ENCODE measurements around the gene C2CD2.

DNA sequence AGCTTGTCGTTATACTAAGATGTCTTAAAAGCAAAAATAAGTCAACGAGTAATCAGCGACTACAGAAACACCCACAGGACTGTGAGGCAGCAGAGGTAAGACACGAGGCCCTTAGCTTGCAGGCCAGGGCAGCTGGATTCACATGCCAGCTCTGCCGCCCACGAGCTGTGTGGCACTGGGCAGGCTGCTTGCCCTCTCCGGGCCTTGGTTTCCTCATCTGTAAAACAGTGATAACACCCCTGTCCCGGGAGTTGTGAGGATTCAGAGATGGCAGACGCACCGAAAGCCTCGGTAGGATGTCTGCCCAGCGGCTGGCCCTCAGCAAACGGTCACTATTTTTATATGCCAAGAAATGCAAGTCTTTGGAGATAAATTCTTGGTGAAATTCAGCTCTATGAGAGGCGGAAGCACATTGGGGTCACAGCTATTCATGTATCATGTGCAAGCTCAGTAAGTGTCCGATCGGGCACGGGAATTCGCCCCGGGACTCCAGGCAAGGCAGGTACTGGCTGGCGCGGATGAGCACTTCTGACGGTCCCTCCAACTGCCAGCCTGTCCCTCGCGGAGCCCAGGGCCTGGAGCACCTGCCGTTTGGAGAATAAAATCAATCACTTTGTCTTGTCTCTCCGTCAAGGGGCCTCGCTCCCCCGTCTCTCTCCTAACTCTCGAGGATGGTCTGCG lies 1.1 kb downstream of the C2CD2 start:
- TF ChIP-seq SMC3 (IDR thresholded peaks at IDR 0.05; ENCODE audit: borderline replicate concordance, low read length) (no peak), NRF1 (conservative IDR thresholded peaks at IDR 0.05; ENCODE audit: low read depth, low read length) (no peak)
- TF ChIP-seq, protein P1, sequence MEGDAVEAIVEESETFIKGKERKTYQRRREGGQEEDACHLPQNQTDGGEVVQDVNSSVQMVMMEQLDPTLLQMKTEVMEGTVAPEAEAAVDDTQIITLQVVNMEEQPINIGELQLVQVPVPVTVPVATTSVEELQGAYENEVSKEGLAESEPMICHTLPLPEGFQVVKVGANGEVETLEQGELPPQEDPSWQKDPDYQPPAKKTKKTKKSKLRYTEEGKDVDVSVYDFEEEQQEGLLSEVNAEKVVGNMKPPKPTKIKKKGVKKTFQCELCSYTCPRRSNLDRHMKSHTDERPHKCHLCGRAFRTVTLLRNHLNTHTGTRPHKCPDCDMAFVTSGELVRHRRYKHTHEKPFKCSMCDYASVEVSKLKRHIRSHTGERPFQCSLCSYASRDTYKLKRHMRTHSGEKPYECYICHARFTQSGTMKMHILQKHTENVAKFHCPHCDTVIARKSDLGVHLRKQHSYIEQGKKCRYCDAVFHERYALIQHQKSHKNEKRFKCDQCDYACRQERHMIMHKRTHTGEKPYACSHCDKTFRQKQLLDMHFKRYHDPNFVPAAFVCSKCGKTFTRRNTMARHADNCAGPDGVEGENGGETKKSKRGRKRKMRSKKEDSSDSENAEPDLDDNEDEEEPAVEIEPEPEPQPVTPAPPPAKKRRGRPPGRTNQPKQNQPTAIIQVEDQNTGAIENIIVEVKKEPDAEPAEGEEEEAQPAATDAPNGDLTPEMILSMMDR (IDR thresholded peaks at IDR 0.05 in 2 of 3, conservative IDR thresholded peaks at IDR 0.05 in 1 of 3; ENCODE audit: control insufficient read depth in 2 of 3, extremely low read depth in 1 of 3, insufficient read depth in 1 of 3, low read depth in 3 of 3, low read length in 3 of 3) = no peak
- TF ChIP-seq, protein P2, sequence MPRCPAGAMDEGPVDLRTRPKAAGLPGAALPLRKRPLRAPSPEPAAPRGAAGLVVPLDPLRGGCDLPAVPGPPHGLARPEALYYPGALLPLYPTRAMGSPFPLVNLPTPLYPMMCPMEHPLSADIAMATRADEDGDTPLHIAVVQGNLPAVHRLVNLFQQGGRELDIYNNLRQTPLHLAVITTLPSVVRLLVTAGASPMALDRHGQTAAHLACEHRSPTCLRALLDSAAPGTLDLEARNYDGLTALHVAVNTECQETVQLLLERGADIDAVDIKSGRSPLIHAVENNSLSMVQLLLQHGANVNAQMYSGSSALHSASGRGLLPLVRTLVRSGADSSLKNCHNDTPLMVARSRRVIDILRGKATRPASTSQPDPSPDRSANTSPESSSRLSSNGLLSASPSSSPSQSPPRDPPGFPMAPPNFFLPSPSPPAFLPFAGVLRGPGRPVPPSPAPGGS (IDR thresholded peaks at IDR 0.05; ENCODE audit: borderline replicate concordance, insufficient read depth, low read depth, low read length, poor library complexity, severe bottlenecking) = no peak

All from GM12878 (cell line).